Measurements from ENCODE around the gene ARSD. TPM values are rescaled to one million over a fixed set of nuclear protein-coding genes. Genes with fewer than 3 reads are reported as not detected.

Gene ARSD
- total RNA-seq, 1 donor from 2014 or later, result 8.8 TPM

GRCh38 chrX:2921193-2921592 is 7.9 kb downstream of the ARSD start:
- Mint-ChIP-seq H3K27me3 (ENCODE audit: low read depth) (no peaks in the 10 kb centered on the region), H3K9me3 (peaks cover 3% of the 10 kb centered on the region), H3K36me3 (ENCODE audit: low read depth) (peaks cover 16% of the 10 kb centered on the region), H3K4me1 (peaks cover 10% of the 10 kb centered on the region), H3K27ac (ENCODE audit: unreplicated experiment) (no peak overlapping the region), H3K4me3 (no peak overlapping the region)
- no peak for TF ChIP-seq CTCF (conservative IDR thresholded peaks at IDR 0.05)
- DNase-seq (ENCODE audit: low read depth, low spot score), result no peak

DNA sequence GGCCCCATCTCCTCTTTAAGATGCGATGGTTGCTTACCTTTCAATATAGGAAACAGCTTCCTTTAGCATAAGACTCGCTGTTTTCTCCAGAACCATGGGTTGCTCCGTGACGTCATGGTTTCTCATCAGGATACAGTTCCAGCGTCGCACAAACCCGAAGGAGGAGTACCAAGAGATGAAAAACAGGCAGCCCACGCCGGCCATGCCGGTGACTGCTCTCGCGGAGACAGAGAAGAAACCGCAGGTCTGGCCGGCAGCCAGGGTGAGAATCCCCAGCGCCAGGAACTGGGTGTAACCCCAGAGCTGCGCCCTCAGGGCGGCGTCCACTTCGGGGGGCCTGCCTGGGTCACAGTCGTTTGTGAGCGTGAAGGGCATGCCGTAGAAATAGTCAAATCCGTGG is 11.4 kb downstream of the ARSD start:
- peaks cover 25% of the 10 kb centered on the region for H3K36me3 Mint-ChIP-seq (ENCODE audit: low read depth)
- H3K4me3 Mint-ChIP-seq, result no peak overlapping the region
- H3K27me3 Mint-ChIP-seq (ENCODE audit: low read depth), result no peaks in the 10 kb centered on the region
- H3K9me3 Mint-ChIP-seq, result peaks cover 7% of the 10 kb centered on the region
- TF ChIP-seq CTCF (conservative IDR thresholded peaks at IDR 0.05), result no peak
- H3K4me1 Mint-ChIP-seq, result peaks cover 22% of the 10 kb centered on the region
- H3K27ac Mint-ChIP-seq (ENCODE audit: unreplicated experiment), result no peak overlapping the region
- DNase-seq (ENCODE audit: low read depth, low spot score), result no peak

- DNase-seq (ENCODE audit: low read depth, low spot score), result no peak
- H3K9me3 Mint-ChIP-seq, result peaks cover 3% of the 10 kb centered on the region
- no peaks in the 10 kb centered on the region for H3K27me3 Mint-ChIP-seq (ENCODE audit: low read depth)
- H3K4me3 Mint-ChIP-seq, result no peak overlapping the region
- no peak overlapping the region for H3K27ac Mint-ChIP-seq (ENCODE audit: unreplicated experiment)
- peaks cover 15% of the 10 kb centered on the region for H3K4me1 Mint-ChIP-seq
- peaks cover 20% of the 10 kb centered on the region for H3K36me3 Mint-ChIP-seq (ENCODE audit: low read depth)
- peak; percentile 46 for TF ChIP-seq CTCF (conservative IDR thresholded peaks at IDR 0.05)
Measured at GRCh38 chrX:2913118-2913517, 16.0 kb downstream of the ARSD start.

DNA sequence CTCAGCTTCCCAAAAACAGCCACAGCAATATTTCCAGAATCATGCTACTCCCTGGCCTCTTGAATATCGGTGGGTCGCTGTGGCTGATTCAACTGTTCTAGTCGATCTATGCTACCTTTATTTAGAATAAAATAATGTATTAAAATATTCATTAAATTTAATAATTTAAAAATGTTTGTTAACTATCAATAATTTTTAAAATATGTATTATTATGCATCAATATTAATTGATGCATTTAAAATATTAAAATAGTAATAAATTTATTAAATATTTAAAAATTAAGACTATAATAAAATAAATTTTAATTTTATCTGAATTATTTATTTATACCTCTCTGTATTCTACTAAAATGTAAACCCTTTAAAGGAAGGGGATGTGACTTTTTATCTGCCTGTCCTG is 19.0 kb downstream of the ARSD start:
- TF ChIP-seq CTCF (conservative IDR thresholded peaks at IDR 0.05), result no peak
- peaks cover 18% of the 10 kb centered on the region for H3K4me1 Mint-ChIP-seq
- peaks cover 12% of the 10 kb centered on the region for H3K36me3 Mint-ChIP-seq (ENCODE audit: low read depth)
- DNase-seq (ENCODE audit: low read depth, low spot score), result no peak
- H3K27ac Mint-ChIP-seq (ENCODE audit: unreplicated experiment), result no peak overlapping the region
- no peaks in the 10 kb centered on the region for H3K27me3 Mint-ChIP-seq (ENCODE audit: low read depth)
- no peak overlapping the region for H3K4me3 Mint-ChIP-seq
- H3K9me3 Mint-ChIP-seq, result no peaks in the 10 kb centered on the region

DNA sequence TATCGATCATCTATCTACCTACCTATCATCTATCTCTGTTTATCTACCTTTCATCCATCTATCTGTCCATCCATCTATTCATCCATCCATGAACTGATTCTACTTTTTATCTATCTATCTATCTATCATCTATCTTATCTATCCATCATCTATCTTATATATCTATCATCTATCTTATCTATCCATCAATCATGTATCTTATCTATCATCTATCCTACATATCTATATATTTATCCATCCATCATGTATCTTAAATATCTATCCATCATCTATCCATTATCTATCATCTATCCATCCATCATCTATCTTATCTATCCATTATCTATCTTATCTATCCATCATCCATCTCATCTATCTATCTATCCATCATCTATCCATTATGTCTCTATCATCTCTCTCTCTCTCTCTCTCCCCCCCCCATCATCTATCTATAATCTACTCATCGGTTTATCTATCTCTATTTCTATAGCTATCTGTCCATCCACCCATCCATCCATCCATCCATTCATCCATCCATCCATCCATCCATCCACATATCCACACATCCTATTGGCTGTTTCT is 20.9 kb downstream of the ARSD start:
- no peak for TF ChIP-seq CTCF (conservative IDR thresholded peaks at IDR 0.05)
- DNase-seq (ENCODE audit: low read depth, low spot score), result no peak
- Mint-ChIP-seq H3K4me1 (peaks cover 10% of the 10 kb centered on the region), H3K4me3 (no peak overlapping the region), H3K9me3 (no peaks in the 10 kb centered on the region), H3K27me3 (ENCODE audit: low read depth) (no peaks in the 10 kb centered on the region), H3K36me3 (ENCODE audit: low read depth) (peaks cover 19% of the 10 kb centered on the region), H3K27ac (ENCODE audit: unreplicated experiment) (no peak overlapping the region)

All from neural crest cell (in vitro differentiated cells).